NCI-H460 (cell line): Measurements from ENCODE around the gene EOGT. TPM values are rescaled to one million over a fixed set of nuclear protein-coding genes. Genes with fewer than 3 reads are reported as not detected.

Source experiments
- DNase-seq: peaks from one replicate; pipeline ENCODE4 v3.0.0-alpha.2; 2016; ENCODE audit warnings: low read depth; ENCODE audit errors: extremely low read depth
- polyA plus RNA-seq: library from polyadenylated mRNA; depleted of rRNA; stranded (reverse); fragments of >200 nt; gene quantifications from 2 replicates; pipeline ENCODE4 v1.2.3, GENCODE V29; 2014; cell fraction: nucleus; rRNA removed
- total RNA-seq: library from RNA; depleted of rRNA; stranded (reverse); fragments of >200 nt; shearing (Covaris generic); gene quantifications from 2 replicates; pipeline ENCODE4 v1.2.3, GENCODE V29; 2014; rRNA removed

EOGT gene
- total RNA-seq, result 24.7 and 30.7 TPM in 2 replicates
- polyA plus RNA-seq, result 19.5 and 21.2 TPM in 2 replicates

DNA sequence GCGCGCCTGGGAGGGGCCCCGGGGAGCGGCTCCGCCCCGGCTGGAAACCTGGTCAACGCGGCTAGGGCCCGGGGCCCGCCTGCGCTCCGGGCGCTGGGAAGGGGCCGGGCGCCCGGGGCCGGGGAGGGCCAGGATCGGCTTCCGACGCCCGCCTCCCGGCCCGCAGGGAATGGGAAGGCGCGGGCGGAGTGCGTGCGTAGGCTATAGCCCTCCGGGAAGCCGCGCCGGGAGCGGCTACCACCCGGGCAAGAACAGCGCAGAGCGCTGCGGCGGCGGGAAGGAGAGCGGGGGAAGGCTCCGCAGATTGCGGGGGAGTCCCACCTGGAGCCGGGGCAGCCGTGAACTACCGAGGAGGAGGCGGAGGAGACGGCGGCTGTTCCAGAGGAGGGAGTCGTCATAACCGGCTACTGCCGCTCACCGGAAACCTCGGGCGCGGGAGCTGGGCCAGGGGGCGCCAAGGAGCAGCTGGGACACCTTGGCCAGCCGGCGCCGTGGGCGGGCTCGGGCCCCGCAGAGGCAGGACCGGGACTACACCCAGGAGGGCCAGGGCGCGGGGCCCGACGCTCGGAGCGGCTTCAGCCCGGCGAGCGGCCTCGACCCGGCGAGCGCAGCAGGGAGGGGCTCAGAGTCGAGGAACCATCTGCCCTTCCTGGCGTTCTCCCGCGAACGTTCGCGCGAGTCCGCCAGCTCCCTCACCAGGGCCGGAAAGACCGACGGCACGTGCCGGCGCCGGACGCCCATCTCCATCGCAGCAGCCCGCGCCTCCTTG lies at the start of gene EOGT:
Gene EOGT (minus strand): TSS at position 432 of the 769 bp plus-strand sequence. CDS start 3,838 bp downstream, outside the sequence.
- peak; percentile 79 for DNase-seq

DNA sequence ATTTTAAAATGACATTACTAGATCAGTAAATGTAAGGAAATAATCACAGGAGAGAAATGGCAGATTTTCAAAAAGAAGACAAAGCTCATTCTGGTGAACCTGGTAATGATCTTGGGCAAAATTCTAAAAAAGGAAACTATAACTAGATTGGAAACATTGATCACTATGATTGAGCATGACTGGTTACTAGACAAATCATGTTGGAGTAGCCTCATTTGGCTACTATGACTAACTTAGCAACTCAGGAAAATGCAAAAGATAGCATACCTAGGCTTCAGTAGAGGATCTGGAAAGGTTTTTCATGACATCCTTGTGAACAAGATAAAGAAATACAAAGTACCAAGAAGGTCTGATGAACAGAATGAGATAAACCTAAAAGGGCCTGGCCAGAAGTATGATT lies 46.2 kb upstream of the EOGT start:
- DNase-seq, result no peak

DNA sequence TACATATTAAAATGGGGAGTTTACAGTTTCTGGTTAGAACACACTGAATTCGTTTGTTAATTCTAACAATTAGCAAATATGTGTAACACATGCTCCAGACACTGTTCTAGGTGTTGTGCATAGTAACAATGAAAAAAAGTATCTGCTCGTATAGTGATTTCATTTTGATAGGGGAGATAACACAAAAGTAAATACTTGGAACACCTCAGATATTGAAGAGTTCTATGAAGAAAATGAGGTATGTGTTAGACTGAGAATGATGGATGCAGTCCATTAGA lies 45.4 kb upstream of the EOGT start:
- no peak for DNase-seq

- no peak for DNase-seq
Observed at GRCh38 chr3:69058180-69058946, 44.9 kb upstream of the EOGT start.

- no peak for DNase-seq
Observed at GRCh38 chr3:69052472-69052898, 39.0 kb upstream of the EOGT start.

DNA sequence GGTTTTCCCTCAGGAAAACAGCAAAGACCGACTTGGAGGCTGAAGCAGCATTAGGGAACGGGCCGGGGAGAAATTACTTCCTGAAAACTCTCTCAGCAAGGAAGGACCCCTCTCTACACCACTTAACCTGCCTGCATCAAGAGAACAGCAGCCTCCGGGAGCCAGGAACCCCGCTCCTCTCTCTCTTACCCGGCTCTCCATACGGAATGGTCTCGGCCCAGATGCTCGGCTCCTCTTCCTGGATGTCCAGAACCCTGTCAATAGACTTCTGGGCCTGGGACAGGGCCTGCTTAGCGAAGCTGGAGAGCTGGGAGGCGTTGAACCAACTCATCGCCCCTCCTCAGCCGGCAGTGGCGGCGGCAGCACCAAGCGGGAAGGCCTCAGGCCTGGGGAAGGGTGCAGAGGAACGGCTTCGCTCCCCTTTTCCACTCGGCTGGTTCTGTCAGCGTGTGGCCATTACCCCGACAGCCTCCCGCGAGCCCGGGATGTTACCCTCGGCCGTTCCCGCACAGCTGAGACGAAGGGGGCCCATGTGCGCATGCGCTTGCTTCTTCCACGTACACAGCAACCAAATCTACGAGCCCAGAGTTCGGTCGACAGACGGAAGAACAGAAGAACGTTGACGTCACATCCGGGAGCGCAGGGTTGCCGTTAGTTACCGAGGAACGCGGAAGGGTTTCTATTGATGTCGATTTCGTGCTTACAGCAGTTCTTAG lies 38.4 kb upstream of the EOGT start, which contains the start of gene TMF1:
Gene TMF1 (minus strand): TSS at position 578 of the 716 bp plus-strand sequence. CDS start 247 bp downstream, at position 331.
- peak; percentile 95 for DNase-seq

DNA sequence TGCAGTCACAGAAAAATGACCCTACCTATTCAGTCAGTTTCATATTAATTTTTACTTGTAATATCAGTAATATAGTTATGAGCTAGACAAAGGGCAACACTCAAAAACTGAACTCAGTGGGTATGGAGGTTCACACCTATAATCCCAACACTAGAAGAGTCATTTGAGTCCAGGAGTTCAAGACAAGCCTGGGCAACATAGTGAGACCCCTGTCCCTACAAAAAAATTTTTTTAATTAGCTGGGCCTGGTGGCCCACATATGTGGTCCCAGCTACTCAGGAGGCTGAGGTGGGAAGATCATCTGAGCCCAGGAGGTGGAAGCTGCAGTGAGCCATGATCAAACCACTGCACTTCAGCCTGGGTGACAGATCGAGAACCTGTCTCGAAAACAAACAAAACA lies 35.5 kb upstream of the EOGT start:
- DNase-seq, result no peak

GRCh38 chr3:69044608-69045007 lies 31.1 kb upstream of the EOGT start:
- no peak for DNase-seq

DNA sequence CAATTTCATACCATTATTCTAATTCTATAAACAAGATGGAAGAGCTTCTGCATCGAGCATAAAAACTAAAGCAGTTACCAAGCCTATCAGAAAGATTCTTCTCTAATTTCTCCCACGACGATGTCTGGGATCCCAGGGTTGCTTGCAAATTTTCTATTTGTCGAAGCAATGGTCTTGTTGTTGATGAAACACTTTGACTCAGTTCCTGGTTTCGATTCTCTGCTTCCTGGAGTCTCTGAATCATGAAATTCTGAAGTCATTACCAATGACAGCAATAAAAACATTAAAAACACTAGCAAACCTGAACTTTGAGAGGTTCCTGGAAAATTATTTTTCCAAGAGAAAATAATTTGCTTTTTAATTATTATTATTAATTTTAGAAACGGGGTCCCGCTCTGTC lies 20.0 kb upstream of the EOGT start:
- DNase-seq, result no peak

DNA sequence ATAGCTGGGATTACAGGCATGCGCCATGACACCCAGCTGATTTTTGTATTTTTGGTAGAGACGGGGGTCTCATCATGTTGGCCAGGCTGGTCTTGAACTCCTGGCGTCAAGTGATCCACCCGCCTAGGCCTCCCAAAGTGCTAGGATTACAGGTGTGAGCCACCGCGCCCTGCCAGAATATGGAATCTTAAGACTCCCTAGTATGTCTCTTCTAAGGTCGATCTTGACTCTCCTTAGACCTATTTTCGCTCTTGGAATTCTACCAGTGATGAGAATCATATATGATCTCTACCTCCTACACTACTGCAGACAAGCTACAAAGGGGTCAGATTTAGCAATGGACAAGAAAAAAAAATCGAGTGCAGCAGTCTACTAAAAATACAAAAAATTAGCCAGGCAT lies 19.3 kb upstream of the EOGT start:
- DNase-seq, result no peak

GRCh38 chr3:69032142-69032541 lies 18.7 kb upstream of the EOGT start:
- DNase-seq, result peak; percentile 6

DNA sequence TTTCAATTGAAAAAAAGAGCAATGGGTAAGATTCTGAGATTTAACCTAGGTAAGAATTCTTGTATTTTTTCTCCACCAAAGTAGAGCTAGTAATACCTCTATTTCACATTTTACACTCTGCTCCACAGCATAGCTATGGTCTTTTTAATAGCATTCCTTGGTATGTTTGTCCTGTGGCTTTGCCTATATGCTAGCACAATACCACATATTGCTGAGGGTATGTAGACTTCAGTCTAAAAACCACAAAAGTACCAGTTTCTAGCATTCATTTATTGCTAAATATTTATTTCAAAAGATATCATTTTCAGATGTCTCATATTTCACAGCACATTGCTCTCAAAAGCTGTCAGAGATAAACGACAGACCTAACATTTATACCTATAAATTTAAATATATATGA lies 18.2 kb upstream of the EOGT start:
- no peak for DNase-seq

DNA sequence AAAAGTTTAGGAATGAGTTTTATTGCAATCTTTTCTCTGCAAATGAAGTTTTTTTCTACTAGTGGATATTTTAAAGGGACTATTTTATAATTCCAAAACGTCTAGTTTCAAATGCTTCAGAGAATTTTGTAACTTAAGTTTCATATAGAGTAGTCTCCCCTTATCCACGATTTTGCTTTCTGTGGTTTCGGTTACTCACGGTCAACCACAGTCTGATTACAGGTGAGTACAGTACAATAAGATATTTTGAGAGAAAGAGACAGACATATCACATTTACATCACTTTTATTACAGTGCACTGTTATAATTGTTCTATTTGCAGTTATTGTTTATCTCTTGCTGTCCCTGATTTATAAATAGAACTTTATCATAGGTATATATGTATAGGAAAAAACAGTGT lies 7.4 kb upstream of the EOGT start:
- no peak for DNase-seq

- DNase-seq, result peak; percentile 4
Observed at GRCh38 chr3:69020424-69020823, 6.9 kb upstream of the EOGT start.

- DNase-seq, result no peak
Observed at GRCh38 chr3:69016901-69017300, 3.4 kb upstream of the EOGT start.

DNA sequence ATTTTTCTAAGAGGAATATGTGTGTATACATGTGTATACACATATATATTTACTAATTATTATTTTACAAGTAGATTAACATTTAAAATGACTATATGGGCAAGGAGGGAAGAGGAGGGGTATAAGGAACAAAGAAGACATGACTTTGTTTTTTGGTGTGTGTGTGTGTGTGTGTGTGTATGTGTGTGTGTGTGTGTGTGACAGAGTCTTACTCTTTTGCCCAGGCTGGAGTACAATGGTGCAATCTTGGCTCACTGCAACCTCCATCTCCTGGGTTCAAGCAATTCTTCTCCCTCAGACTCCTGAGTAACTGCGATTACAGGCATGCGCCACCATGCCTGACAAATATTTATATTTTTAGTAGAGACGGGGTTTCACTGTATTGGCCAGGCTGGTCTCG lies 2.6 kb upstream of the EOGT start:
- DNase-seq, result no peak

DNA sequence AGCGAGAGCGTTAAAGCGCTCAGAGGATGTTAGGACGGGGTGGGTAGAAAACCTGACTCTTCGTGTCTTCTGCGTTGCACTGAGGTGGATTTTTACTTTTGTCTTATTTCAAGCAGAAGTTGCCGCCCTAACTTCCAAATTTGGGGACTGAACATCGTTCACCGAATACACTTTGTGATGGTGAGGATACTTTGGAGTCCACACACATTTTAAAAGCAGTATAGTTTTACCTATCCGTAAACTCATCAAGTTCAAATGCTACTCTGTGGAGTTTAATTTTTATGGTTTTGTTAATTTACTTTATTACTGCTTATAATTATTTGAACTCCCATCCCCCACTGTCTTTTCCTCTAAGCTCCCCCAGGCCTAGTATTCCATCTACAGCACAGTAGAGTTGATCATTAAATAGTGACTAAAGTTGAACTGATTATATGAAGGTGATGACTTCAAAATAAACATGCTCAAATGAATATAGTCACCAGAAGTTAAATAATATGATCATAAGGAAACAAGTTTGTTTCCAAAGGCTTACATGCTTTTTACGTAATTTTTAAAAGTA lies 617 bp upstream of the EOGT start:
- DNase-seq, result no peak

DNA sequence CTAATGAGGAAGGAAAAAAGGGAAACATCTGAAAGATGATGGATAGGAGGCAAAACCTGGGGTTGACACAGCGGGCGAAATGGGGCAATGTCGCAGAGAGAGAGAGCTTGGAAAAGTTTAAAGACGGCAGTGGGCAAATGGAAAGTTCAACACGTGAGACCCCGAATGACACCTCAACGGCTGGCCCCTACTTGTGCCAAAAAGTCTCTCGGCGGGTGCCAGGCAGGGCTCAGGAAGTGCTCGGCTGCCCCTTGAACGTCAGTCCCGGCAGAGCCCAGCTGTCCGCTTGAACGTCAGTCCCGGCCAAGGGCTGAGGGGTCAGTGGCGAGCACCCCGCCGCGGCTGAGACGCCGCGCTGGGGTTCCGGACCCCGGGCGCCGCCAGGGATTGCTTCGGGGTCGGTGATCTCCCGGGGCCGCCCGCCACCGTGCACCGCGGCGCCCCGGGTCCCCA lies 658 bp downstream of the EOGT start:
- DNase-seq, result no peak

GRCh38 chr3:69012100-69012799 lies 1.2 kb downstream of the EOGT start:
- DNase-seq, result no peak

GRCh38 chr3:69011096-69011730 lies 2.3 kb downstream of the EOGT start:
- DNase-seq, result no peak
